Measurements from ENCODE around the gene SDE2.
"Not testable (repeated sequence)": the region's sequence is repeated elsewhere in the genome, so short reads cannot be mapped to it uniquely, and the experiment has no call there.

SDE2 gene

GRCh38 chr1:226004396-226004795 lies 5.3 kb upstream of the SDE2 start:
- FAIRE-seq = no peak

GRCh38 chr1:226003502-226004170 lies 4.5 kb upstream of the SDE2 start:
- FAIRE-seq = no peak

GRCh38 chr1:226002667-226003501 lies 3.7 kb upstream of the SDE2 start:
- no peak for FAIRE-seq

- no peak for FAIRE-seq
Measured at GRCh38 chr1:226001963-226002666, 3.0 kb upstream of the SDE2 start.

GRCh38 chr1:226001088-226001487 lies 1.9 kb upstream of the SDE2 start:
- FAIRE-seq = no peak

GRCh38 chr1:226000493-226001081 lies 1.4 kb upstream of the SDE2 start:
- FAIRE-seq = not testable (repeated sequence)

GRCh38 chr1:225999912-226000337 lies 782 bp upstream of the SDE2 start:
- FAIRE-seq = no peak

GRCh38 chr1:225998560-225999226 lies 450 bp downstream of the SDE2 start:
- FAIRE-seq = no peak

GRCh38 chr1:225996946-225997545 lies 2.1 kb downstream of the SDE2 start:
- FAIRE-seq = no peak

- no peak for FAIRE-seq
Measured at GRCh38 chr1:225995919-225996864, 3.0 kb downstream of the SDE2 start.

GRCh38 chr1:225990705-225991464 lies 8.3 kb downstream of the SDE2 start:
- no peak for FAIRE-seq

- peak; percentile 98 for FAIRE-seq
Measured at GRCh38 chr1:225987491-225988316, 11.4 kb downstream of the SDE2 start.

- no peak for FAIRE-seq
Measured at GRCh38 chr1:225981714-225982113, 17.4 kb downstream of the SDE2 start.

- no peak for FAIRE-seq
Measured at GRCh38 chr1:225980005-225980836, 18.9 kb downstream of the SDE2 start.

GRCh38 chr1:225979421-225979820 lies 19.7 kb downstream of the SDE2 start:
- no peak for FAIRE-seq

- FAIRE-seq = no peak
Measured at GRCh38 chr1:225977937-225978748, 21.0 kb downstream of the SDE2 start.

GRCh38 chr1:225975146-225975545 lies 24.0 kb downstream of the SDE2 start:
- FAIRE-seq = not testable (repeated sequence)
